Measurements from ENCODE around the gene STRAP.

- peak; percentile 68 for TF ChIP-seq POLR2AphosphoS5 (IDR thresholded peaks at IDR 0.05; ENCODE audit: low read depth, low read length)
- no peak; the same call in 1 of the 2 replicates for TF ChIP-seq SIN3A (IDR thresholded peaks at IDR 0.05; ENCODE audit: borderline replicate concordance, insufficient read depth, low read length)
- TF ChIP-seq REST (IDR thresholded peaks at IDR 0.05; ENCODE audit: insufficient read depth in 1 of 2, low read depth in 2 of 2, low read length in 2 of 2): no peak
Observed at GRCh38 chr12:15910864-15911721, 28.9 kb downstream of the STRAP start, which contains the start of gene DERA.
